GM12872 (cell line): ENCODE data around the gene SEC23IP.

ENCODE experiments used
- CTCF ChIP-seq: IDR thresholded peaks from 3 replicates; pipeline ENCODE4 v1.5.1; 2011; ENCODE audit warnings: low read depth, mild to moderate bottlenecking, low read length, moderate library complexity; ENCODE audit not compliant: insufficient read depth

Gene SEC23IP

GRCh38 chr10:119892188-119893065 is at the start of gene SEC23IP:
Gene SEC23IP, plus strand, starts transcription at chr10:119892730. Its CDS starts 53 bp downstream, at chr10:119892783.
- TF ChIP-seq CTCF, result no peak

- no peak for TF ChIP-seq CTCF
Measured at GRCh38 chr10:119845656-119846055, 46.9 kb upstream of the SEC23IP start.

- no peak for TF ChIP-seq CTCF
Measured at GRCh38 chr10:119849031-119849789, 43.3 kb upstream of the SEC23IP start.

GRCh38 chr10:119849944-119850343 is 42.6 kb upstream of the SEC23IP start:
- no peak for TF ChIP-seq CTCF

GRCh38 chr10:119852277-119852676 is 40.3 kb upstream of the SEC23IP start:
- TF ChIP-seq CTCF, result no peak

GRCh38 chr10:119852822-119853221 is 39.7 kb upstream of the SEC23IP start:
- no peak for TF ChIP-seq CTCF

- no peak for TF ChIP-seq CTCF
Measured at GRCh38 chr10:119853574-119853973, 39.0 kb upstream of the SEC23IP start.
